A673 (cell line): ENCODE data around the gene ZNF740. TPM values are rescaled to one million over a fixed set of nuclear protein-coding genes. Genes with fewer than 3 reads are reported as not detected.

Source experiments
- BruUV-seq: library from RNA; stranded (reverse); fragments of 400-500 nt; replicated peaks from 2 replicates; lab custom pipeline; 2021; lab: Mats Ljungman, UMichigan
- CTCF ChIA-PET: fragments of 300-600 bp; sonication (Branson Sonifier 250); formaldehyde crosslinking; loops from one replicate; lab custom pipeline; 2022; ENCODE audit warnings: antibody characterized with exemption; lab: Charles Lee
- POLR2A ChIA-PET: fragments of 300-600 bp; sonication (Branson Sonifier 250); formaldehyde crosslinking; loops from one replicate; lab custom pipeline; 2022; ENCODE audit warnings: antibody characterized with exemption; ENCODE audit not compliant: low non-redundant PET; lab: Charles Lee
- DNase-seq: peaks from one replicate; pipeline ENCODE4 v3.0.0-alpha.2; 2015; ENCODE audit warnings: low spot score
- H3K27ac ChIP-seq: fragments of 200-600 bp; sonication (generic); 2 replicates; pipeline ENCODE4 v1.5.1; 2016; ENCODE audit warnings: mixed run types, low read depth, mild to moderate bottlenecking, mixed read lengths, antibody characterized with exemption, low read length; ENCODE audit not compliant: poor library complexity, severe bottlenecking
- H3K27me3 ChIP-seq: fragments of 200-600 bp; sonication (generic); replicated peaks from 2 replicates; pipeline ENCODE4 v1.6.1; 2017; ENCODE audit warnings: mixed run types, low read depth, mild to moderate bottlenecking, mixed read lengths, antibody characterized with exemption, low read length; ENCODE audit not compliant: insufficient read depth, poor library complexity
- H3K36me3 ChIP-seq: fragments of 200-600 bp; sonication (generic); 2 replicates; pipeline ENCODE4 v1.6.1; 2016; ENCODE audit warnings: mixed run types, mild to moderate bottlenecking, mixed read lengths, antibody characterized with exemption, low read length; ENCODE audit not compliant: insufficient read depth, poor library complexity, severe bottlenecking
- H3K4me1 ChIP-seq: fragments of 200-600 bp; sonication (generic); 2 replicates; pipeline ENCODE4 v1.6.1; 2017; ENCODE audit warnings: mixed run types, mild to moderate bottlenecking, mixed read lengths, antibody characterized with exemption, low read length; ENCODE audit not compliant: insufficient read depth, poor library complexity, severe bottlenecking
- H3K4me3 ChIP-seq: fragments of 200-600 bp; sonication (generic); 2 replicates; pipeline ENCODE4 v1.5.1; 2016; ENCODE audit warnings: low read depth, mixed run types, mild to moderate bottlenecking, mixed read lengths, low read length; ENCODE audit not compliant: poor library complexity, severe bottlenecking
- H3K9me3 ChIP-seq: fragments of 200-600 bp; sonication (generic); 2 replicates; pipeline ENCODE4 v1.6.1; 2016; ENCODE audit warnings: mixed run types, low read depth, mild to moderate bottlenecking, mixed read lengths, antibody characterized with exemption, low read length; ENCODE audit not compliant: poor library complexity, severe bottlenecking
- EZH2 ChIP-seq: fragments of 200-600 bp; sonication (generic); IDR thresholded peaks from 2 replicates; pipeline ENCODE4 v1.6.1; 2017; ENCODE audit warnings: borderline replicate concordance, low read depth, mild to moderate bottlenecking, mixed read lengths, antibody characterized with exemption, low read length; ENCODE audit not compliant: poor library complexity, severe bottlenecking
- intact Hi-C: fragments of 100-400 bp; cut with micrococcal nuclease; formaldehyde crosslinking; loops from one replicate; pipeline ENCODE4 v1.10.0; 2022; ENCODE audit not compliant: unreplicated experiment
- total RNA-seq: library from RNA; stranded (reverse); gene quantifications from 2 replicates; pipeline ENCODE4 v1.2.3, GENCODE V29; 2021
- TF ChIP-seq, protein P1 (sequence below): fragments of 300-800, 200-600 bp; sonication (generic); conservative IDR thresholded peaks from 2 replicates; pipeline ENCODE4 v1.5.1; 2017; ENCODE audit warnings: low read depth, mild to moderate bottlenecking, antibody characterized with exemption, low read length, moderate library complexity, mixed read lengths

The ZNF740 gene
- total RNA-seq, 1 experiment from 2014 or later: 48.6 TPM

GRCh38 chr12:53191885-53192530 is 11.5 kb downstream of the ZNF740 start:
- H3K36me3 ChIP-seq: peaks cover 14% of the 10 kb centered on the region
- CTCF ChIA-PET: no interaction called here
- POLR2A ChIA-PET: no interaction called here
- no peak for TF ChIP-seq EZH2
- TF ChIP-seq, protein P1, sequence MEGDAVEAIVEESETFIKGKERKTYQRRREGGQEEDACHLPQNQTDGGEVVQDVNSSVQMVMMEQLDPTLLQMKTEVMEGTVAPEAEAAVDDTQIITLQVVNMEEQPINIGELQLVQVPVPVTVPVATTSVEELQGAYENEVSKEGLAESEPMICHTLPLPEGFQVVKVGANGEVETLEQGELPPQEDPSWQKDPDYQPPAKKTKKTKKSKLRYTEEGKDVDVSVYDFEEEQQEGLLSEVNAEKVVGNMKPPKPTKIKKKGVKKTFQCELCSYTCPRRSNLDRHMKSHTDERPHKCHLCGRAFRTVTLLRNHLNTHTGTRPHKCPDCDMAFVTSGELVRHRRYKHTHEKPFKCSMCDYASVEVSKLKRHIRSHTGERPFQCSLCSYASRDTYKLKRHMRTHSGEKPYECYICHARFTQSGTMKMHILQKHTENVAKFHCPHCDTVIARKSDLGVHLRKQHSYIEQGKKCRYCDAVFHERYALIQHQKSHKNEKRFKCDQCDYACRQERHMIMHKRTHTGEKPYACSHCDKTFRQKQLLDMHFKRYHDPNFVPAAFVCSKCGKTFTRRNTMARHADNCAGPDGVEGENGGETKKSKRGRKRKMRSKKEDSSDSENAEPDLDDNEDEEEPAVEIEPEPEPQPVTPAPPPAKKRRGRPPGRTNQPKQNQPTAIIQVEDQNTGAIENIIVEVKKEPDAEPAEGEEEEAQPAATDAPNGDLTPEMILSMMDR: no peak
- no peak overlapping the region for H3K27ac ChIP-seq
- no peak for DNase-seq
- no peaks in the 10 kb centered on the region for H3K9me3 ChIP-seq
- H3K4me3 ChIP-seq: no peak overlapping the region
- no peaks in the 10 kb centered on the region for H3K4me1 ChIP-seq
- BruUV-seq: no TSS peak
- no peaks in the 10 kb centered on the region for H3K27me3 ChIP-seq
- intact Hi-C loops: no loop called here

- CTCF ChIA-PET: no interaction called here
- BruUV-seq: no TSS peak
- Histone ChIP-seq H3K27ac (no peak overlapping the region), H3K27me3 (no peaks in the 10 kb centered on the region), H3K4me1 (no peaks in the 10 kb centered on the region), H3K9me3 (no peaks in the 10 kb centered on the region), H3K36me3 (peaks cover 10% of the 10 kb centered on the region), H3K4me3 (no peak overlapping the region)
- POLR2A ChIA-PET: interaction anchor here (0.6 kb wide), 1 partner anchor 425 kb away, joined by 7 read pairs; no protein-coding TSS in a partner anchor
- no peak for DNase-seq
- intact Hi-C loops: no loop called here
- TF ChIP-seq EZH2: no peak
- TF ChIP-seq, protein P1: no peak
Measured at GRCh38 chr12:53192531-53193021, 12.1 kb downstream of the ZNF740 start.

DNA sequence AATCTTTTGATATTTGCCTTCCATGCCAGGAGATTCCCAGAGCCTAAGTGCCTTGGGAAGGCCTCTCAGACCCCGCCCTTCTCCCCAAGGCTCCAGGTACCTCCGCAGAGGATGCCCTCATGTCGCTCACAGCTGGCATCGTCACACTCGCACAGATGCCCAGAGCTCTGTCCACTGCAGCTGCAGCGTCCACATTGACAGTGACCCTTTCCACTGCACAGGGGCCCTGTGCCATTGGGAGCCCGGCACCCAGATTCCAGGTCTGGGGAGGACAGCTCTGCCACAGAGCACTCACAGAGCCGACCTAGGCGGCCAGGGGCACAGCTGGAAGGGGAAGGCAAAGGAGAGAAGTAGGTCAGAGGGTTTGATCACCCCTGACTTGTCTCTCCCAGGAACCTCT is 12.5 kb downstream of the ZNF740 start:
- H3K9me3 ChIP-seq: no peaks in the 10 kb centered on the region
- H3K36me3 ChIP-seq: peaks cover 9% of the 10 kb centered on the region
- TF ChIP-seq, protein P1: no peak
- TF ChIP-seq EZH2: no peak
- H3K27me3 ChIP-seq: no peaks in the 10 kb centered on the region
- no peak overlapping the region for H3K4me3 ChIP-seq
- DNase-seq: no peak
- ChIA-PET CTCF (no interaction called here), POLR2A (interaction anchor here (0.6 kb wide), 1 partner anchor 424 kb away, joined by 7 read pairs; no protein-coding TSS in a partner anchor)
- H3K27ac ChIP-seq: no peak overlapping the region
- intact Hi-C loops: no loop called here
- H3K4me1 ChIP-seq: no peaks in the 10 kb centered on the region
- no TSS peak for BruUV-seq
